ENCODE data around the gene CCNY. TPM values are rescaled to one million over a fixed set of nuclear protein-coding genes. Genes with fewer than 3 reads are reported as not detected.

CCNY gene
- total RNA-seq, 3 donors from 2014 or later = 28.7 to 41.0 (median 36.1) TPM

GRCh38 chr10:35555962-35556930 lies 219.9 kb downstream of the CCNY start:
- H3K4me1 ChIP-seq = no peaks in the 10 kb centered on the region
- no peak overlapping the region for H3K4me3 ChIP-seq
- peak overlapping the region in 1 of 2 donors; percentile 17 for H3K27ac ChIP-seq
- H3K27me3 ChIP-seq = no peaks in the 10 kb centered on the region
- DNase-seq (ENCODE audit: low spot score in 2 of 2) = no peak
- intact Hi-C loops (cut with DNase I; ENCODE audit: low total_unique reads) = loop anchor here (5.0 kb wide), 1 partner anchor 986 kb away; no protein-coding TSS in a partner anchor
- no peak for TF ChIP-seq CTCF (IDR thresholded peaks at IDR 0.05)
- no peak for TF ChIP-seq POLR2A (IDR thresholded peaks at IDR 0.05)
- TF ChIP-seq POLR2AphosphoS5 (IDR thresholded peaks at IDR 0.05) = no peak
- no peaks in the 10 kb centered on the region for H3K9me3 ChIP-seq
- H3K36me3 ChIP-seq = no peaks in the 10 kb centered on the region

- H3K36me3 ChIP-seq = no peaks in the 10 kb centered on the region
- intact Hi-C loops (cut with DNase I; ENCODE audit: low total_unique reads) = loop anchor here (5.0 kb wide), 1 partner anchor 984 kb away; no protein-coding TSS in a partner anchor
- H3K4me3 ChIP-seq = no peak overlapping the region
- H3K9me3 ChIP-seq = no peaks in the 10 kb centered on the region
- no peak overlapping the region for H3K27ac ChIP-seq
- no peaks in the 10 kb centered on the region for H3K4me1 ChIP-seq
- H3K27me3 ChIP-seq = no peaks in the 10 kb centered on the region
- TF ChIP-seq CTCF (IDR thresholded peaks at IDR 0.05) = no peak
- TF ChIP-seq POLR2AphosphoS5 (IDR thresholded peaks at IDR 0.05) = no peak
- DNase-seq (ENCODE audit: low spot score in 2 of 2) = no peak
Measured at GRCh38 chr10:35558276-35558675, 222.0 kb downstream of the CCNY start.

- no peaks in the 10 kb centered on the region for H3K36me3 ChIP-seq
- no peaks in the 10 kb centered on the region for H3K9me3 ChIP-seq
- TF ChIP-seq POLR2A (IDR thresholded peaks at IDR 0.05) (no peak), CTCF (IDR thresholded peaks at IDR 0.05) (no peak), POLR2AphosphoS5 (IDR thresholded peaks at IDR 0.05) (no peak)
- no peaks in the 10 kb centered on the region for H3K4me1 ChIP-seq
- H3K27me3 ChIP-seq = no peaks in the 10 kb centered on the region
- no peak for DNase-seq (ENCODE audit: low spot score in 2 of 2)
- intact Hi-C loops (cut with DNase I; ENCODE audit: low total_unique reads) = loop anchor here (5.0 kb wide), 1 partner anchor 983 kb away; no protein-coding TSS in a partner anchor
- no peak overlapping the region for H3K4me3 ChIP-seq
- H3K27ac ChIP-seq = no peak overlapping the region
Measured at GRCh38 chr10:35559416-35559815, 223.1 kb downstream of the CCNY start.

GRCh38 chr10:35561715-35562114 lies 225.4 kb downstream of the CCNY start:
- DNase-seq (ENCODE audit: low spot score in 2 of 2) = no peak
- Histone ChIP-seq H3K27ac (no peak overlapping the region), H3K4me1 (no peaks in the 10 kb centered on the region), H3K27me3 (no peaks in the 10 kb centered on the region), H3K4me3 (no peak overlapping the region), H3K9me3 (no peaks in the 10 kb centered on the region), H3K36me3 (no peaks in the 10 kb centered on the region)
- TF ChIP-seq POLR2AphosphoS5 (IDR thresholded peaks at IDR 0.05) = no peak
- TF ChIP-seq CTCF (IDR thresholded peaks at IDR 0.05) = no peak
- no peak for TF ChIP-seq POLR2A (IDR thresholded peaks at IDR 0.05)
- intact Hi-C loops (cut with DNase I; ENCODE audit: low total_unique reads) = no loop called here

GRCh38 chr10:35562427-35562826 lies 226.1 kb downstream of the CCNY start:
- Histone ChIP-seq H3K27me3 (no peaks in the 10 kb centered on the region), H3K9me3 (no peaks in the 10 kb centered on the region), H3K4me1 (no peaks in the 10 kb centered on the region), H3K36me3 (no peaks in the 10 kb centered on the region), H3K4me3 (no peak overlapping the region), H3K27ac (no peak overlapping the region)
- no peak for DNase-seq (ENCODE audit: low spot score in 2 of 2)
- intact Hi-C loops (cut with DNase I; ENCODE audit: low total_unique reads) = no loop called here
- TF ChIP-seq CTCF (IDR thresholded peaks at IDR 0.05) = no peak
- no peak for TF ChIP-seq POLR2AphosphoS5 (IDR thresholded peaks at IDR 0.05)
- TF ChIP-seq POLR2A (IDR thresholded peaks at IDR 0.05) = no peak
